Thoracic aorta endothelial cell (primary cell): Measurements from ENCODE around the gene PCED1A. TPM values are rescaled to one million over a fixed set of nuclear protein-coding genes. Genes with fewer than 3 reads are reported as not detected.

ENCODE experiments used
- total RNA-seq: library from RNA; depleted of rRNA; stranded (reverse); fragments of >200 nt; gene quantifications from 2 replicates; pipeline ENCODE4 v1.2.3, GENCODE V29; 2012

PCED1A gene
- total RNA-seq = 13.6 and 16.6 TPM in 2 replicates

GRCh38 chr20:2840138-2840966 is at the start of gene PCED1A, which contains the start of gene VPS16:
PCED1A (minus strand) TSS chr20:2840655; CDS start chr20:2839912, 743 bp downstream.
VPS16 (plus strand) TSS chr20:2840745; CDS start chr20:2840775, 30 bp downstream.

GRCh38 chr20:2873010-2873746 is 32.7 kb upstream of the PCED1A start, which contains the start of gene PTPRA:
PTPRA (plus strand) TSS chr20:2873481; CDS start chr20:2964278, 90,797 bp downstream.

GRCh38 chr20:2816030-2816582 is 24.3 kb downstream of the PCED1A start, which contains the start of gene TMEM239:
TMEM239 (plus strand) TSS chr20:2816364; CDS start chr20:2816555, 191 bp downstream.

GRCh38 chr20:2814587-2815051 is 25.8 kb downstream of the PCED1A start, which contains the start of gene C20orf141:
C20orf141 (plus strand) TSS chr20:2814987; CDS start chr20:2815185, 198 bp downstream.

GRCh38 chr20:2800521-2801285 is 39.8 kb downstream of the PCED1A start, which contains the start of gene CPXM1:
CPXM1 (minus strand) TSS chr20:2800627; CDS start chr20:2800572, 55 bp downstream.

Other genes starting within 250 kb of the PCED1A start
- 200 and 273 TPM in 2 replicates for gene NOP56, start 188.0 kb downstream of the PCED1A start, total RNA-seq
- gene IDH3B, start 176.4 kb downstream of the PCED1A start, total RNA-seq = 86.9 and 87.8 TPM in 2 replicates
- gene EBF4, start 147.9 kb downstream of the PCED1A start, total RNA-seq = 0.53 and 1.0 TPM in 2 replicates
- 0.13 and 0.14 TPM in 2 replicates for gene CPXM1, start 40.0 kb downstream of the PCED1A start, total RNA-seq
- not detected in 2 replicates for gene C20orf141, start 25.7 kb downstream of the PCED1A start, total RNA-seq
- not detected in 2 replicates for gene TMEM239, start 24.3 kb downstream of the PCED1A start, total RNA-seq
- 29.1 and 29.5 TPM in 2 replicates for gene VPS16, start 90 bp upstream of the PCED1A start, total RNA-seq
- gene PTPRA, start 32.8 kb upstream of the PCED1A start, total RNA-seq = 48.3 and 61.7 TPM in 2 replicates
- gene GNRH2, start 203.0 kb upstream of the PCED1A start, total RNA-seq = 0.65 and 0.66 TPM in 2 replicates
- 33.6 and 34.7 TPM in 2 replicates for gene MRPS26, start 205.4 kb upstream of the PCED1A start, total RNA-seq
- gene OXT, start 231.0 kb upstream of the PCED1A start, total RNA-seq = not detected in 2 replicates
- gene AVP, start 244.1 kb upstream of the PCED1A start, total RNA-seq = not detected in 2 replicates